Measurements from ENCODE around the gene TCTN1. TPM values are rescaled to one million over a fixed set of nuclear protein-coding genes. Genes with fewer than 3 reads are reported as not detected.
A peak's percentile ranks its signal among the peaks of the same experiment; 100 is the strongest.

Gene TCTN1
- total and polyA plus RNA-seq, 9 of the 15 experiments (the other 6 are each of a cell fraction or from before 2014, with no cell fraction given): 0.32 to 12.5 (median 4.0) TPM

DNA sequence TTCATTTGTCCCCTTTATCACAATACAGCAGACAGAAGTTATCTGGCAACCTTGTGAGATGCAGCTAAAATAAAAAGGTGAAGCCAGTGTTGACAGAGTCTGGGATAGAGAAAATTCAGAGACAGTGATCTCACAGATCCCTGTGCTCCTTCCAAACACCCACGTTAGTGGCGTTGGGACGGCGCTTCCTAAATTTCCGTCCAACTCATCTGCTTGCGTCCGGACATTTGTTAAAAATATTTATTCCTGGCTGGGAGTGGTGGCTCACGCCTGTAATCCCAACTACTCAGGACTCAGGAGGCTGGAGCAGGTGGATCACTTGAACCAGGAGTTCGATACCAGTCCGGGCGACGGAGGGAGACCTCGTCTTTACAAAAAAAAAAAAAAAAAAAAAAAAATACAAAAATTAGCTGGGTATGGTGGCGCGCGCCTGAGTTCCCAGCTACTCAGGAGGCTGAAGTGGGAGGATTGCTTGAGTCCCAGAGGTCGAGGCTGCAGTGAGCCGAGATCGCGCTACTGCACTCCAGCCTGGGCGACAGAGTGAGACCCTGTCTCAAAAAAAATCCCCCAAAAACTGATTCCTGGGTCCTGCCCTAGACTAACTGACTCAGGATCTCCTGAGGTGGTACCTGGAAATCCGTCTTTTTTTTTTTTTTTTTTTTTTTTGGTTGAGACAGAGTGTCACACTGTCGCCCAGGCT lies 708 bp upstream of the TCTN1 start (continued):
- TF ChIP-seq, protein P1, sequence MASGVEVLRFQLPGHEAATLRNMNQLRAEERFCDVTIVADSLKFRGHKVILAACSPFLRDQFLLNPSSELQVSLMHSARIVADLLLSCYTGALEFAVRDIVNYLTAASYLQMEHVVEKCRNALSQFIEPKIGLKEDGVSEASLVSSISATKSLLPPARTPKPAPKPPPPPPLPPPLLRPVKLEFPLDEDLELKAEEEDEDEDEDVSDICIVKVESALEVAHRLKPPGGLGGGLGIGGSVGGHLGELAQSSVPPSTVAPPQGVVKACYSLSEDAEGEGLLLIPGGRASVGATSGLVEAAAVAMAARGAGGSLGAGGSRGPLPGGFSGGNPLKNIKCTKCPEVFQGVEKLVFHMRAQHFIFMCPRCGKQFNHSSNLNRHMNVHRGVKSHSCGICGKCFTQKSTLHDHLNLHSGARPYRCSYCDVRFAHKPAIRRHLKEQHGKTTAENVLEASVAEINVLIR (CRISPR knock-in tag; IDR thresholded peaks at IDR 0.05): no peak
- TF ChIP-seq HDAC6 (IDR thresholded peaks at IDR 0.05; ENCODE audit: low read depth, low read length): no peak
- TF ChIP-seq NFE2L1 (tag; IDR thresholded peaks at IDR 0.05; ENCODE audit: borderline replicate concordance, low read depth): no peak
- no peak for TF ChIP-seq NUFIP1 (IDR thresholded peaks at IDR 0.05; ENCODE audit: partially characterized antibody)
- TF ChIP-seq, protein P2, sequence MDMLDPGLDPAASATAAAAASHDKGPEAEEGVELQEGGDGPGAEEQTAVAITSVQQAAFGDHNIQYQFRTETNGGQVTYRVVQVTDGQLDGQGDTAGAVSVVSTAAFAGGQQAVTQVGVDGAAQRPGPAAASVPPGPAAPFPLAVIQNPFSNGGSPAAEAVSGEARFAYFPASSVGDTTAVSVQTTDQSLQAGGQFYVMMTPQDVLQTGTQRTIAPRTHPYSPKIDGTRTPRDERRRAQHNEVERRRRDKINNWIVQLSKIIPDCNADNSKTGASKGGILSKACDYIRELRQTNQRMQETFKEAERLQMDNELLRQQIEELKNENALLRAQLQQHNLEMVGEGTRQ (CRISPR knock-in tag; IDR thresholded peaks at IDR 0.05): no peak
- no peak for TF ChIP-seq PHTF2 (CRISPR knock-in tag; IDR thresholded peaks at IDR 0.05)
- TF ChIP-seq ZNF324 (CRISPR knock-in tag; IDR thresholded peaks at IDR 0.05): no peak
- no peak for TF ChIP-seq BRCA1 (IDR thresholded peaks at IDR 0.05)
- no peak for TF ChIP-seq BRCA1 (CRISPR knock-in tag; IDR thresholded peaks at IDR 0.05)
- no peak for TF ChIP-seq ZNF24 (IDR thresholded peaks at IDR 0.05)
- TF ChIP-seq, protein P3, sequence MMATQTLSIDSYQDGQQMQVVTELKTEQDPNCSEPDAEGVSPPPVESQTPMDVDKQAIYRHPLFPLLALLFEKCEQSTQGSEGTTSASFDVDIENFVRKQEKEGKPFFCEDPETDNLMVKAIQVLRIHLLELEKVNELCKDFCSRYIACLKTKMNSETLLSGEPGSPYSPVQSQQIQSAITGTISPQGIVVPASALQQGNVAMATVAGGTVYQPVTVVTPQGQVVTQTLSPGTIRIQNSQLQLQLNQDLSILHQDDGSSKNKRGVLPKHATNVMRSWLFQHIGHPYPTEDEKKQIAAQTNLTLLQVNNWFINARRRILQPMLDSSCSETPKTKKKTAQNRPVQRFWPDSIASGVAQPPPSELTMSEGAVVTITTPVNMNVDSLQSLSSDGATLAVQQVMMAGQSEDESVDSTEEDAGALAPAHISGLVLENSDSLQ (IDR thresholded peaks at IDR 0.05): no peak
- TF ChIP-seq, protein P4, sequence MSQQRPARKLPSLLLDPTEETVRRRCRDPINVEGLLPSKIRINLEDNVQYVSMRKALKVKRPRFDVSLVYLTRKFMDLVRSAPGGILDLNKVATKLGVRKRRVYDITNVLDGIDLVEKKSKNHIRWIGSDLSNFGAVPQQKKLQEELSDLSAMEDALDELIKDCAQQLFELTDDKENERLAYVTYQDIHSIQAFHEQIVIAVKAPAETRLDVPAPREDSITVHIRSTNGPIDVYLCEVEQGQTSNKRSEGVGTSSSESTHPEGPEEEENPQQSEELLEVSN (IDR thresholded peaks at IDR 0.05; ENCODE audit: borderline replicate concordance in 1 of 2, extremely low read depth in 1 of 2, insufficient read depth in 1 of 2, insufficient read length in 1 of 2, low read depth in 1 of 2, low read length in 1 of 2, poor library complexity in 1 of 2, severe bottlenecking in 1 of 2): no peak
- no peak for TF ChIP-seq ZNF589 (CRISPR knock-in tag; IDR thresholded peaks at IDR 0.05; ENCODE audit: low read depth)
- TF ChIP-seq, protein P5, sequence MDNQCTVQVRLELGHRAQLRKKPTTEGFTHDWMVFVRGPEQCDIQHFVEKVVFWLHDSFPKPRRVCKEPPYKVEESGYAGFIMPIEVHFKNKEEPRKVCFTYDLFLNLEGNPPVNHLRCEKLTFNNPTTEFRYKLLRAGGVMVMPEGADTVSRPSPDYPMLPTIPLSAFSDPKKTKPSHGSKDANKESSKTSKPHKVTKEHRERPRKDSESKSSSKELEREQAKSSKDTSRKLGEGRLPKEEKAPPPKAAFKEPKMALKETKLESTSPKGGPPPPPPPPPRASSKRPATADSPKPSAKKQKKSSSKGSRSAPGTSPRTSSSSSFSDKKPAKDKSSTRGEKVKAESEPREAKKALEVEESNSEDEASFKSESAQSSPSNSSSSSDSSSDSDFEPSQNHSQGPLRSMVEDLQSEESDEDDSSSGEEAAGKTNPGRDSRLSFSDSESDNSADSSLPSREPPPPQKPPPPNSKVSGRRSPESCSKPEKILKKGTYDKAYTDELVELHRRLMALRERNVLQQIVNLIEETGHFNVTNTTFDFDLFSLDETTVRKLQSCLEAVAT (IDR thresholded peaks at IDR 0.05): 0 out of 4 replicates have a peak, but pooled peaks of 1 of the 2 experiments have one; percentile 13
- TF ChIP-seq, protein P6, sequence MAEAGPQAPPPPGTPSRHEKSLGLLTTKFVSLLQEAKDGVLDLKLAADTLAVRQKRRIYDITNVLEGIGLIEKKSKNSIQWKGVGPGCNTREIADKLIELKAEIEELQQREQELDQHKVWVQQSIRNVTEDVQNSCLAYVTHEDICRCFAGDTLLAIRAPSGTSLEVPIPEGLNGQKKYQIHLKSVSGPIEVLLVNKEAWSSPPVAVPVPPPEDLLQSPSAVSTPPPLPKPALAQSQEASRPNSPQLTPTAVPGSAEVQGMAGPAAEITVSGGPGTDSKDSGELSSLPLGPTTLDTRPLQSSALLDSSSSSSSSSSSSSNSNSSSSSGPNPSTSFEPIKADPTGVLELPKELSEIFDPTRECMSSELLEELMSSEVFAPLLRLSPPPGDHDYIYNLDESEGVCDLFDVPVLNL (CRISPR knock-in tag; IDR thresholded peaks at IDR 0.05; ENCODE audit: low read depth): no peak
